IMR-90 (cell line): ENCODE measurements around the gene SYNPR. TPM values are rescaled to one million over a fixed set of nuclear protein-coding genes. Genes with fewer than 3 reads are reported as not detected.

Source experiments
- ATAC-seq: fragments of 200-7000 bp; cut with Tn5 transposase; 2 replicates; pipeline ENCODE4 v1.9.1; 2020; ENCODE audit warnings: low read depth, mild to moderate bottlenecking, moderate library complexity
- BruUV-seq: library from RNA; stranded (reverse); fragments of 400-500 nt; replicated peaks from 2 replicates; lab custom pipeline; 2021; lab: Mats Ljungman, UMichigan
- CTCF ChIA-PET: fragments of 300-600 bp; formaldehyde crosslinking; extraction: SDS; loops from one replicate; lab custom pipeline; 2021; ENCODE audit warnings: antibody characterized with exemption; lab: Yijun Ruan, JAX
- POLR2A ChIA-PET: fragments of 300-600 bp; sonication (Branson Sonifier 250); formaldehyde crosslinking; loops from one replicate; lab custom pipeline; 2022; ENCODE audit warnings: antibody characterized with exemption; ENCODE audit not compliant: unreplicated experiment; lab: Charles Lee
- DNase-seq: peaks from one replicate; pipeline ENCODE4 v3.0.0; 2013
- H2AFZ ChIP-seq: replicated peaks from 2 replicates; pipeline ENCODE3; 2013; ENCODE audit warnings: low read length, mild to moderate bottlenecking; ENCODE audit not compliant: poor library complexity
- H2AK5ac ChIP-seq: 2 replicates; pipeline ENCODE4 v1.6.1; 2013; ENCODE audit warnings: low read depth, low read length, inconsistent platforms
- H2AK9ac ChIP-seq: replicated peaks from 2 replicates; pipeline ENCODE3; 2013; ENCODE audit warnings: mild to moderate bottlenecking, low read depth, low read length, moderate library complexity; ENCODE audit not compliant: poor library complexity
- H2BK120ac ChIP-seq: 2 replicates; pipeline ENCODE4 v1.6.1; 2013; ENCODE audit warnings: low read depth, low read length, inconsistent platforms
- H2BK15ac ChIP-seq: 3 replicates; pipeline ENCODE4 v1.6.1; 2013; ENCODE audit warnings: low read depth, low read length, inconsistent platforms
- H2BK20ac ChIP-seq: 2 replicates; pipeline ENCODE4 v1.6.1; 2013; ENCODE audit warnings: low read depth, mild to moderate bottlenecking, inconsistent platforms, low read length, moderate library complexity
- H2BK5ac ChIP-seq: 2 replicates; pipeline ENCODE4 v1.6.1; 2013; ENCODE audit warnings: mild to moderate bottlenecking, low read depth, low read length, inconsistent platforms; ENCODE audit not compliant: poor library complexity, severe bottlenecking
- H3K14ac ChIP-seq: replicated peaks from 2 replicates; pipeline ENCODE4 v1.6.1; 2013; ENCODE audit warnings: low read depth, low read length, inconsistent platforms
- H3K18ac ChIP-seq: 2 replicates; pipeline ENCODE4 v1.6.1; 2013; ENCODE audit warnings: low read depth, low read length, control low read depth
- H3K23ac ChIP-seq: 2 replicates; pipeline ENCODE4 v1.6.1; 2013; ENCODE audit warnings: low read depth, low read length, inconsistent platforms
- H3K27ac ChIP-seq: 2 replicates; pipeline ENCODE4 v1.5.1; 2013; ENCODE audit warnings: mild to moderate bottlenecking, control low read depth, low read length; ENCODE audit not compliant: insufficient read depth
- H3K27me3 ChIP-seq: 2 replicates; pipeline ENCODE4 v1.6.1; 2013; ENCODE audit warnings: low read length; ENCODE audit not compliant: control insufficient read depth, insufficient read depth
- H3K36me3 ChIP-seq: 2 replicates; pipeline ENCODE4 v1.6.1; 2013; ENCODE audit warnings: low read length, mixed read lengths; ENCODE audit not compliant: control insufficient read depth, insufficient read depth
- H3K4ac ChIP-seq: 2 replicates; pipeline ENCODE4 v1.6.1; 2013; ENCODE audit warnings: low read depth, low read length, inconsistent platforms
- H3K4me1 ChIP-seq: 2 replicates; pipeline ENCODE4 v1.6.1; 2013; ENCODE audit warnings: low read length, mixed read lengths; ENCODE audit not compliant: control insufficient read depth, insufficient read depth
- H3K4me2 ChIP-seq: 2 replicates; pipeline ENCODE4 v1.6.1; 2013; ENCODE audit warnings: low read depth, mild to moderate bottlenecking, control low read depth, low read length, moderate library complexity
- H3K4me3 ChIP-seq: 2 replicates; pipeline ENCODE4 v1.5.1; 2013; ENCODE audit warnings: low read depth, mild to moderate bottlenecking, control low read depth, low read length, moderate library complexity; ENCODE audit not compliant: insufficient read depth
- H3K56ac ChIP-seq: 2 replicates; pipeline ENCODE4 v1.6.1; 2013; ENCODE audit warnings: low read length, inconsistent platforms; ENCODE audit not compliant: insufficient read depth; ENCODE audit errors: extremely low read depth
- H3K79me1 ChIP-seq, 2 experiments: 2 replicates each; pipeline ENCODE4 v1.6.1; 2013; ENCODE audit warnings: low read length in 2 of 2, inconsistent platforms in 1 of 2, low read depth in 1 of 2
- H3K9ac ChIP-seq: 2 replicates; pipeline ENCODE4 v1.6.1; 2013; ENCODE audit warnings: low read depth, low read length, control low read depth
- H3K9me1 ChIP-seq: 2 replicates; pipeline ENCODE4 v1.6.1; 2013; ENCODE audit warnings: low read length, inconsistent platforms; ENCODE audit not compliant: insufficient read depth
- H3K9me3 ChIP-seq: 2 replicates; pipeline ENCODE4 v1.6.1; 2013; ENCODE audit warnings: low read length; ENCODE audit not compliant: control insufficient read depth, insufficient read depth
- H4K20me1 ChIP-seq: 2 replicates; pipeline ENCODE4 v1.6.1; 2013; ENCODE audit warnings: low read length, inconsistent platforms; ENCODE audit not compliant: insufficient read depth
- H4K5ac ChIP-seq: 2 replicates; pipeline ENCODE4 v1.6.1; 2013; ENCODE audit warnings: mild to moderate bottlenecking, low read depth, low read length, control low read depth
- H4K8ac ChIP-seq, 2 experiments: 2 replicates each; pipeline ENCODE4 v1.6.1; 2013; ENCODE audit warnings: low read depth in 2 of 2, low read length in 2 of 2, control low read depth in 1 of 2, inconsistent platforms in 1 of 2
- H4K91ac ChIP-seq: 2 replicates; pipeline ENCODE4 v1.6.1; 2013; ENCODE audit warnings: low read depth, low read length, inconsistent platforms; ENCODE audit not compliant: insufficient read depth
- BHLHE40 ChIP-seq: fragments of 150-350 bp; IDR thresholded peaks from 2 replicates; pipeline ENCODE4 v1.6.1; 2016; ENCODE audit warnings: mild to moderate bottlenecking, low read depth, low read length
- CEBPB ChIP-seq: IDR thresholded peaks from 2 replicates; pipeline ENCODE4 v1.6.1; 2012; ENCODE audit warnings: low read depth, low read length, improper control_type of control experiment
- CHD1 ChIP-seq: IDR thresholded peaks from 2 replicates; pipeline ENCODE4 v1.6.1; 2012; ENCODE audit warnings: low read depth, low read length, improper control_type of control experiment
- CTCF ChIP-seq: conservative IDR thresholded peaks from 2 replicates; pipeline ENCODE4 v1.5.1; 2012; ENCODE audit warnings: mild to moderate bottlenecking, low read depth, low read length, improper control_type of control experiment
- ELK1 ChIP-seq: fragments of 150-350 bp; IDR thresholded peaks from 2 replicates; pipeline ENCODE4 v1.6.1; 2016; ENCODE audit warnings: low read depth, mild to moderate bottlenecking, low read length, moderate library complexity, borderline replicate concordance
- FOS ChIP-seq: fragments of 150-350 bp; IDR thresholded peaks from 2 replicates; pipeline ENCODE4 v1.6.1; 2016; ENCODE audit warnings: low read depth, low read length
- MAFK ChIP-seq: IDR thresholded peaks from 2 replicates; pipeline ENCODE4 v1.6.1; 2012; ENCODE audit warnings: low read depth, low read length, improper control_type of control experiment
- MAZ ChIP-seq: IDR thresholded peaks from 2 replicates; pipeline ENCODE4 v1.6.1; 2012; ENCODE audit warnings: low read depth, mild to moderate bottlenecking, low read length, improper control_type of control experiment, moderate library complexity, borderline replicate concordance
- MXI1 ChIP-seq: IDR thresholded peaks from 2 replicates; pipeline ENCODE4 v1.6.1; 2012; ENCODE audit warnings: low read depth, mild to moderate bottlenecking, low read length, moderate library complexity, borderline replicate concordance
- NFE2L2 ChIP-seq: fragments of 150-350 bp; IDR thresholded peaks from 2 replicates; pipeline ENCODE4 v1.6.1; 2016; ENCODE audit warnings: low read depth, mild to moderate bottlenecking, low read length
- POLR2A ChIP-seq: IDR thresholded peaks from 2 replicates; pipeline ENCODE4 v1.6.1; 2012; ENCODE audit warnings: mild to moderate bottlenecking, low read depth, low read length
- RAD21 ChIP-seq: IDR thresholded peaks from 2 replicates; pipeline ENCODE4 v1.6.1; 2012; ENCODE audit warnings: low read length, improper control_type of control experiment
- RCOR1 ChIP-seq: IDR thresholded peaks from 2 replicates; pipeline ENCODE4 v1.6.1; 2012; ENCODE audit warnings: mild to moderate bottlenecking, low read length, improper control_type of control experiment; ENCODE audit not compliant: insufficient replicate concordance
- RFX5 ChIP-seq: IDR thresholded peaks from 2 replicates; pipeline ENCODE4 v1.8.0; 2012; ENCODE audit warnings: low read depth, mild to moderate bottlenecking, low read length, moderate library complexity
- SMC3 ChIP-seq: fragments of 150-350 bp; IDR thresholded peaks from 2 replicates; pipeline ENCODE4 v1.6.1; 2016; ENCODE audit warnings: low read depth, mild to moderate bottlenecking, antibody characterized with exemption, low read length, moderate library complexity
- USF2 ChIP-seq: fragments of 150-350 bp; IDR thresholded peaks from 2 replicates; pipeline ENCODE4 v1.6.1; 2017; ENCODE audit warnings: mild to moderate bottlenecking, antibody characterized with exemption, low read length, low read depth
- WGBS, 2 experiments: methylation state at CpG; one replicate each; pipeline versions ENCODE4 v1.1.5 to v1.1.7; 2013; ENCODE audit warnings: missing lambda C conversion rate in 2 of 2; ENCODE audit not compliant: insufficient read length in 1 of 2; ENCODE audit errors: extremely low coverage in 2 of 2; 5-methylcytosine and 5-hydroxymethylcytosine counted together
- dilution Hi-C: fragments of 300-500 bp; cut with HindIII; formaldehyde crosslinking; loops from one replicate; pipeline ENCODE4 v1.14.3; 2018; ENCODE audit warnings: low sequenced_read_pairs; ENCODE audit not compliant: unreplicated experiment
- in situ Hi-C: fragments of 300-500 bp; cut with MboI; formaldehyde crosslinking; loops from 3 replicates; pipeline ENCODE4 v1.14.3; 2019; ENCODE audit warnings: low sequenced_read_pairs, inconsistent platforms, mixed read lengths
- intact Hi-C: fragments of 100-400 bp; cut with micrococcal nuclease; formaldehyde crosslinking; loops from 2 replicates; pipeline ENCODE4 v1.10.0; 2022
- polyA plus RNA-seq, 3 experiments: library from polyadenylated mRNA; depleted of rRNA; stranded (reverse); fragments of >200 nt; gene quantifications; 2 replicates each; pipeline ENCODE4 v1.2.3, GENCODE V29; 2012; ENCODE audit warnings: low replicate concordance in 1 of 3
- total RNA-seq: library from RNA; depleted of rRNA; stranded (reverse); fragments of >200 nt; gene quantifications from 2 replicates; pipeline ENCODE4 v1.2.3, GENCODE V29; 2012

The SYNPR gene
- total and polyA plus RNA-seq, 2 of the 4 experiments (the other 2 are of a cell fraction): not detected

- no peak for ATAC-seq
These were observed 136.5 kb downstream of the SYNPR start for GRCh38 chr3:63414607-63415006.

More at GRCh38 chr3:63414607-63415006, 136.5 kb downstream of the SYNPR start:
- intact Hi-C loops: no loop called here
- Histone ChIP-seq H2AK5ac (no peak overlapping the region), H3K4ac (no peak overlapping the region), H3K9me3 (no peaks in the 10 kb centered on the region), H4K20me1 (no peaks in the 10 kb centered on the region), H2BK5ac (no peak overlapping the region), H3K27ac (no peak overlapping the region), H2BK120ac (no peak overlapping the region), H3K79me1 (no peaks in the 10 kb centered on the region), H3K27me3 (no peaks in the 10 kb centered on the region), H3K9me1 (no peaks in the 10 kb centered on the region), H3K18ac (no peak overlapping the region), H3K56ac (no peak overlapping the region), H3K4me1 (no peaks in the 10 kb centered on the region), H3K36me3 (no peaks in the 10 kb centered on the region), H4K91ac (no peak overlapping the region), H3K4me3 (no peak overlapping the region), H3K23ac (no peak overlapping the region), H3K4me2 (no peak overlapping the region), H2BK20ac (no peak overlapping the region), H4K5ac (no peak overlapping the region), H4K8ac (no peak overlapping the region), H2AK9ac (no peak overlapping the region), H3K9ac (no peak overlapping the region), H2BK15ac (no peak overlapping the region), H2AFZ (no peak overlapping the region), H3K14ac (no peak overlapping the region)
- BruUV-seq: no TSS peak
- no peak for DNase-seq
- no CpG with 5 or more reads among the region's 1 CpG for WGBS, 2 experiments
- POLR2A ChIA-PET: no interaction called here
- in situ Hi-C loops: no loop called here
- no peak for TF ChIP-seq CHD1
- TF ChIP-seq MXI1: no peak
- no peak for TF ChIP-seq POLR2A
- TF ChIP-seq CEBPB: no peak
- TF ChIP-seq USF2: no peak
- TF ChIP-seq RFX5: no peak
- TF ChIP-seq RCOR1: no peak
- TF ChIP-seq BHLHE40: no peak
- TF ChIP-seq FOS: no peak
- TF ChIP-seq CTCF: no peak
- TF ChIP-seq ELK1: no peak
- no peak for TF ChIP-seq MAZ
- no peak for TF ChIP-seq MAFK
- TF ChIP-seq SMC3: no peak
- no peak for TF ChIP-seq RAD21
- no peak for TF ChIP-seq NFE2L2
- dilution Hi-C loops: no loop called here
- CTCF ChIA-PET: no interaction called here
